ENCODE results near the gene CEP126. TPM values are rescaled to one million over a fixed set of nuclear protein-coding genes. Genes with fewer than 3 reads are reported as not detected.

The CEP126 gene
- total RNA-seq, 2 experiments from 2014 or later, result 0.34 to 0.37 TPM

GRCh38 chr11:101996111-101996510, 81.3 kb downstream of the CEP126 start:
- no peaks in the 10 kb centered on the region for H3K4me1 Mint-ChIP-seq (ENCODE audit: low read depth)
- no peak overlapping the region for H3K4me3 Mint-ChIP-seq
- no peaks in the 10 kb centered on the region for H3K36me3 Mint-ChIP-seq (ENCODE audit: low read depth)
- no peaks in the 10 kb centered on the region for H3K9me3 Mint-ChIP-seq (ENCODE audit: insufficient read depth)
- H3K27me3 Mint-ChIP-seq (ENCODE audit: low read depth), result no peaks in the 10 kb centered on the region
- ChIA-PET CTCF (interaction anchor here (1.0 to 1.2 kb wide), 2 partner anchors 12 to 81 kb away, joined by 3 to 6 read pairs; partner anchors contain the start of gene CEP126), POLR2A (no interaction called here)
- H3K27ac Mint-ChIP-seq, result no peak overlapping the region
- ATAC-seq (no peak), DNase-seq (no peak)

- POLR2A ChIA-PET, result no interaction called here
- no peaks in the 10 kb centered on the region for H3K27me3 Mint-ChIP-seq (ENCODE audit: low read depth)
Measured at GRCh38 chr11:102001657-102002338, 87.0 kb downstream of the CEP126 start.

GRCh38 chr11:102004220-102004619, 89.4 kb downstream of the CEP126 start:
- POLR2A ChIA-PET, result no interaction called here
- no peak for ATAC-seq

More at GRCh38 chr11:102001657-102002338, 87.0 kb downstream of the CEP126 start:
- ATAC-seq (no peak), DNase-seq (no peak)
- Mint-ChIP-seq H3K4me1 (ENCODE audit: low read depth) (peaks cover 2% of the 10 kb centered on the region), H3K27ac (no peak overlapping the region), H3K9me3 (ENCODE audit: insufficient read depth) (no peaks in the 10 kb centered on the region), H3K4me3 (no peak overlapping the region), H3K36me3 (ENCODE audit: low read depth) (no peaks in the 10 kb centered on the region)
- CTCF ChIA-PET, result no interaction called here

GRCh38 chr11:102005306-102005705, 90.5 kb downstream of the CEP126 start:
- no peak overlapping the region for H3K4me3 Mint-ChIP-seq
- POLR2A ChIA-PET, result no interaction called here
- no peaks in the 10 kb centered on the region for H3K9me3 Mint-ChIP-seq (ENCODE audit: insufficient read depth)
- no peak overlapping the region for H3K27ac Mint-ChIP-seq
- CTCF ChIA-PET, result interaction anchor here (1.4 to 3.9 kb wide), 2 partner anchors 10 to 143 kb away, joined by 3 to 89 read pairs; no protein-coding TSS in a partner anchor
- DNase-seq (no peak), ATAC-seq (no peak)
- peaks cover 6% of the 10 kb centered on the region for H3K27me3 Mint-ChIP-seq (ENCODE audit: low read depth)
- peaks cover 2% of the 10 kb centered on the region for H3K4me1 Mint-ChIP-seq (ENCODE audit: low read depth)
- H3K36me3 Mint-ChIP-seq (ENCODE audit: low read depth), result no peaks in the 10 kb centered on the region

More at GRCh38 chr11:102004220-102004619, 89.4 kb downstream of the CEP126 start:
- Mint-ChIP-seq H3K27me3 (ENCODE audit: low read depth) (no peaks in the 10 kb centered on the region), H3K9me3 (ENCODE audit: insufficient read depth) (no peaks in the 10 kb centered on the region), H3K4me3 (no peak overlapping the region), H3K36me3 (ENCODE audit: low read depth) (no peaks in the 10 kb centered on the region), H3K27ac (no peak overlapping the region), H3K4me1 (ENCODE audit: low read depth) (peaks cover 2% of the 10 kb centered on the region)
- no peak for DNase-seq
- CTCF ChIA-PET, result no interaction called here

- Mint-ChIP-seq H3K27me3 (ENCODE audit: low read depth) (peaks cover 6% of the 10 kb centered on the region), H3K9me3 (ENCODE audit: insufficient read depth) (no peaks in the 10 kb centered on the region), H3K4me1 (ENCODE audit: low read depth) (peaks cover 2% of the 10 kb centered on the region), H3K27ac (no peak overlapping the region), H3K36me3 (ENCODE audit: low read depth) (no peaks in the 10 kb centered on the region), H3K4me3 (no peak overlapping the region)
- ATAC-seq (no peak), DNase-seq (no peak)
- POLR2A ChIA-PET, result interaction anchor here (1.0 kb wide), 1 partner anchor 146 kb away, joined by 4 read pairs; no protein-coding TSS in a partner anchor
- CTCF ChIA-PET, result interaction anchor here (1.0 to 3.9 kb wide), 18 partner anchors 10 to 659 kb away, joined by 3 to 89 read pairs (median 4); partner anchors contain the start of gene CEP126
Measured at GRCh38 chr11:102006835-102007566, 92.2 kb downstream of the CEP126 start.

GRCh38 chr11:102007567-102008437, 93.0 kb downstream of the CEP126 start:
- ChIA-PET CTCF (interaction anchor here (0.7 to 3.9 kb wide), 20 partner anchors 9 to 658 kb away, joined by 3 to 89 read pairs (median 4); partner anchors contain the start of gene CEP126), POLR2A (interaction anchor here (1.0 kb wide), 1 partner anchor 147 kb away, joined by 4 read pairs; no protein-coding TSS in a partner anchor)
- ATAC-seq (peak; percentile 60), DNase-seq (no peak)
- no peaks in the 10 kb centered on the region for H3K9me3 Mint-ChIP-seq (ENCODE audit: insufficient read depth)
- no peak overlapping the region for H3K4me3 Mint-ChIP-seq
- H3K27ac Mint-ChIP-seq, result no peak overlapping the region
- no peaks in the 10 kb centered on the region for H3K36me3 Mint-ChIP-seq (ENCODE audit: low read depth)
- H3K4me1 Mint-ChIP-seq (ENCODE audit: low read depth), result peaks cover 4% of the 10 kb centered on the region
- H3K27me3 Mint-ChIP-seq (ENCODE audit: low read depth), result peaks cover 10% of the 10 kb centered on the region

- Mint-ChIP-seq H3K4me1 (ENCODE audit: low read depth) (peaks cover 5% of the 10 kb centered on the region), H3K9me3 (ENCODE audit: insufficient read depth) (no peaks in the 10 kb centered on the region), H3K27me3 (ENCODE audit: low read depth) (peaks cover 10% of the 10 kb centered on the region), H3K36me3 (ENCODE audit: low read depth) (no peaks in the 10 kb centered on the region), H3K4me3 (no peak overlapping the region), H3K27ac (no peak overlapping the region)
- DNase-seq (no peak), ATAC-seq (no peak)
- CTCF ChIA-PET, result interaction anchor here (0.6 kb wide), 1 partner anchor 308 kb away, joined by 3 read pairs; no protein-coding TSS in a partner anchor
- POLR2A ChIA-PET, result no interaction called here
Measured at GRCh38 chr11:102010776-102011494, 96.1 kb downstream of the CEP126 start.

GRCh38 chr11:102012946-102013345, 98.1 kb downstream of the CEP126 start:
- H3K36me3 Mint-ChIP-seq (ENCODE audit: low read depth), result no peaks in the 10 kb centered on the region
- no peak overlapping the region for H3K27ac Mint-ChIP-seq
- DNase-seq (peak; percentile 35), ATAC-seq (peak; percentile 73)
- ChIA-PET POLR2A (interaction anchor here (0.6 kb wide), 1 partner anchor 17 kb away, joined by 3 read pairs; no protein-coding TSS in a partner anchor), CTCF (interaction anchor here (1.4 to 1.9 kb wide), 2 partner anchors 151 to 654 kb away, joined by 3 to 10 read pairs; no protein-coding TSS in a partner anchor)
- peaks cover 5% of the 10 kb centered on the region for H3K4me1 Mint-ChIP-seq (ENCODE audit: low read depth)
- no peaks in the 10 kb centered on the region for H3K9me3 Mint-ChIP-seq (ENCODE audit: insufficient read depth)
- peaks cover 10% of the 10 kb centered on the region for H3K27me3 Mint-ChIP-seq (ENCODE audit: low read depth)
- no peak overlapping the region for H3K4me3 Mint-ChIP-seq

GRCh38 chr11:102014756-102015155, 99.9 kb downstream of the CEP126 start:
- no peaks in the 10 kb centered on the region for H3K9me3 Mint-ChIP-seq (ENCODE audit: insufficient read depth)
- POLR2A ChIA-PET, result no interaction called here
- H3K36me3 Mint-ChIP-seq (ENCODE audit: low read depth), result no peaks in the 10 kb centered on the region
- DNase-seq (no peak), ATAC-seq (no peak)
- no peak overlapping the region for H3K4me3 Mint-ChIP-seq
- CTCF ChIA-PET, result interaction anchor here (1.3 to 1.5 kb wide), 2 partner anchors 9 to 10 kb away, joined by 3 to 4 read pairs; no protein-coding TSS in a partner anchor
- peaks cover 5% of the 10 kb centered on the region for H3K4me1 Mint-ChIP-seq (ENCODE audit: low read depth)
- no peak overlapping the region for H3K27ac Mint-ChIP-seq
- peaks cover 9% of the 10 kb centered on the region for H3K27me3 Mint-ChIP-seq (ENCODE audit: low read depth)

GRCh38 chr11:102017026-102017425, 102.2 kb downstream of the CEP126 start:
- POLR2A ChIA-PET, result no interaction called here
- Mint-ChIP-seq H3K27ac (no peak overlapping the region), H3K36me3 (ENCODE audit: low read depth) (no peaks in the 10 kb centered on the region), H3K4me1 (ENCODE audit: low read depth) (peaks cover 5% of the 10 kb centered on the region), H3K9me3 (ENCODE audit: insufficient read depth) (no peaks in the 10 kb centered on the region), H3K27me3 (ENCODE audit: low read depth) (peaks cover 4% of the 10 kb centered on the region), H3K4me3 (no peak overlapping the region)
- ATAC-seq (no peak), DNase-seq (no peak)
- CTCF ChIA-PET, result interaction anchor here (1.7 kb wide), 1 partner anchor 9 kb away, joined by 7 read pairs; no protein-coding TSS in a partner anchor

GRCh38 chr11:102026217-102026616, 111.4 kb downstream of the CEP126 start:
- DNase-seq, result no peak
- no peak for ATAC-seq
- no peaks in the 10 kb centered on the region for H3K9me3 Mint-ChIP-seq (ENCODE audit: insufficient read depth)
- ChIA-PET POLR2A (no interaction called here), CTCF (interaction anchor here (1.2 to 1.5 kb wide), 3 partner anchors 18 to 166 kb away, joined by 3 to 9 read pairs (median 3); no protein-coding TSS in a partner anchor)
- H3K4me3 Mint-ChIP-seq, result no peak overlapping the region
- no peaks in the 10 kb centered on the region for H3K36me3 Mint-ChIP-seq (ENCODE audit: low read depth)
- H3K27ac Mint-ChIP-seq, result no peak overlapping the region
- H3K4me1 Mint-ChIP-seq (ENCODE audit: low read depth), result no peaks in the 10 kb centered on the region
- H3K27me3 Mint-ChIP-seq (ENCODE audit: low read depth), result peaks cover 2% of the 10 kb centered on the region
